CD4-positive, alpha-beta memory T cell (primary cell): Measurements from ENCODE around the gene HOXA5. TPM values are rescaled to one million over a fixed set of nuclear protein-coding genes. Genes with fewer than 3 reads are reported as not detected.
A peak's percentile ranks its signal among the peaks of the same experiment; 100 is the strongest.

Source experiments
- CTCF ChIA-PET: fragments of 350-600 bp; sonication (Branson Sonifier 250); formaldehyde crosslinking; loops from one replicate; lab custom pipeline; 2021; ENCODE audit warnings: inconsistent platforms; ENCODE audit not compliant: partially characterized antibody; lab: Charles Lee
- POLR2A ChIA-PET: fragments of 350-600 bp; sonication (Branson Sonifier 250); formaldehyde crosslinking; loops from one replicate; lab custom pipeline; 2021; ENCODE audit not compliant: partially characterized antibody; lab: Charles Lee
- DNase-seq, 5 donors: peaks; one replicate each; pipeline versions ENCODE4 v3.0.0 to v3.0.0-alpha.2; 2020 to 2022; ENCODE audit warnings: mixed read lengths in 1 of 5
- H3K27ac ChIP-seq: one replicate; pipeline ENCODE4 v1.7.0; 2013; ENCODE audit warnings: low read depth, low read length
- H3K27me3 ChIP-seq: 2 replicates; pipeline ENCODE4 v1.7.0; 2013; ENCODE audit warnings: mild to moderate bottlenecking, low read length, moderate library complexity; ENCODE audit not compliant: insufficient read depth
- H3K36me3 ChIP-seq: 2 replicates; pipeline ENCODE4 v1.7.0; 2013; ENCODE audit warnings: mild to moderate bottlenecking, low read length, moderate library complexity; ENCODE audit not compliant: insufficient read depth
- H3K4me1 ChIP-seq: 2 replicates; pipeline ENCODE4 v1.7.0; 2013; ENCODE audit warnings: mild to moderate bottlenecking, low read length, moderate library complexity; ENCODE audit not compliant: insufficient read depth
- H3K4me3 ChIP-seq, 2 donors: one replicate each; pipeline ENCODE4 v1.7.0; 2013; ENCODE audit warnings: low read length in 2 of 2, mild to moderate bottlenecking in 1 of 2
- H3K9me3 ChIP-seq, 2 donors: one replicate each; pipeline ENCODE4 v1.7.0; 2013; ENCODE audit warnings: low read length in 2 of 2, control low read depth in 1 of 2; ENCODE audit not compliant: control insufficient read depth in 1 of 2
- H3K27ac Mint-ChIP-seq, 7 donors: one replicate each; pipeline ENCODE4 v1.8.0; 2020 to 2021; ENCODE audit warnings: mixed read lengths in 7 of 7, mild to moderate bottlenecking in 6 of 7, inconsistent platforms in 3 of 7, moderate library complexity in 3 of 7
- H3K27me3 Mint-ChIP-seq, 2 donors: one replicate each; pipeline ENCODE4 v1.8.0; 2020 to 2021; ENCODE audit warnings: mixed read lengths in 2 of 2
- H3K36me3 Mint-ChIP-seq, 2 donors: one replicate each; pipeline ENCODE4 v1.8.0; 2020 to 2021; ENCODE audit warnings: mixed read lengths in 2 of 2, inconsistent platforms in 1 of 2, mild to moderate bottlenecking in 1 of 2
- H3K4me1 Mint-ChIP-seq, 4 donors: one replicate each; pipeline ENCODE4 v1.8.0; 2020 to 2021; ENCODE audit warnings: mixed read lengths in 4 of 4, mild to moderate bottlenecking in 1 of 4
- H3K4me3 Mint-ChIP-seq, 8 donors: one replicate each; pipeline ENCODE4 v1.8.0; 2020 to 2021; ENCODE audit warnings: mixed read lengths in 8 of 8, mild to moderate bottlenecking in 7 of 8, moderate library complexity in 6 of 8, inconsistent platforms in 3 of 8
- H3K9me3 Mint-ChIP-seq, 8 donors: one replicate each; pipeline ENCODE4 v1.8.0; 2020 to 2021; ENCODE audit warnings: mixed read lengths in 8 of 8, mild to moderate bottlenecking in 5 of 8, inconsistent platforms in 3 of 8, moderate library complexity in 1 of 8
- intact Hi-C: fragments of 100-400 bp; cut with micrococcal nuclease; formaldehyde crosslinking; loops from one replicate; pipeline ENCODE4 v1.15.1; 2023
- polyA plus RNA-seq, 2 donors: library from polyadenylated mRNA; unstranded; fragments of 300-500 nt; fragmentation: Illumina TruSeq; gene quantifications; one replicate each; pipeline ENCODE4 v1.2.3, GENCODE V29; 2021
- total RNA-seq, 2 experiments: library from RNA; stranded (reverse); gene quantifications; one replicate each; pipeline ENCODE4 v1.2.3, GENCODE V29; 2021

HOXA5 gene
- total and polyA plus RNA-seq, 4 experiments from 2014 or later: not detected

- no peak for DNase-seq
- Mint-ChIP-seq H3K9me3 (peaks cover 0 to 43% (median 0%) of the 10 kb centered on the region in 8 donors), H3K4me3 (peak within 1 kb of the TSS in 7 of 8 donors; percentile 38 to 88 (median 74)), H3K36me3 (peaks cover 0 to 3% of the 10 kb centered on the region in 2 donors), H3K27ac (peak within 1 kb of the TSS in 5 of 7 donors; percentile 70 to 93 (median 88)), H3K27me3 (peaks cover 73 to 78% of the 10 kb centered on the region in 2 donors), H3K4me1 (peaks cover 28 to 80% (median 45%) of the 10 kb centered on the region in 4 donors)
- Histone ChIP-seq H3K4me1 (peaks cover 53% of the 10 kb centered on the region), H3K27me3 (peaks cover 86% of the 10 kb centered on the region), H3K36me3 (no peaks in the 10 kb centered on the region), H3K27ac (no peak within 1 kb of the TSS), H3K9me3 (no peaks in the 10 kb centered on the region), H3K4me3 (no peak within 1 kb of the TSS)
- CTCF ChIA-PET: interaction anchor here (0.9 to 1.5 kb wide), 5 partner anchors 12 to 788 kb away, joined by 3 to 6 read pairs (median 4); partner anchors contain the start of gene HOXA10
- POLR2A ChIA-PET: interaction anchor here (0.6 to 1.1 kb wide), 3 partner anchors 16 to 376 kb away, joined by 3 read pairs; no protein-coding TSS in a partner anchor
- intact Hi-C loops: no loop called here
These were observed 13.0 kb upstream of the HOXA5 start, which contains the start of gene HOXA7 for GRCh38 chr7:27156508-27156898. HOXA7 (minus strand) TSS chr7:27156675; CDS start chr7:27156545, 130 bp downstream.

DNA sequence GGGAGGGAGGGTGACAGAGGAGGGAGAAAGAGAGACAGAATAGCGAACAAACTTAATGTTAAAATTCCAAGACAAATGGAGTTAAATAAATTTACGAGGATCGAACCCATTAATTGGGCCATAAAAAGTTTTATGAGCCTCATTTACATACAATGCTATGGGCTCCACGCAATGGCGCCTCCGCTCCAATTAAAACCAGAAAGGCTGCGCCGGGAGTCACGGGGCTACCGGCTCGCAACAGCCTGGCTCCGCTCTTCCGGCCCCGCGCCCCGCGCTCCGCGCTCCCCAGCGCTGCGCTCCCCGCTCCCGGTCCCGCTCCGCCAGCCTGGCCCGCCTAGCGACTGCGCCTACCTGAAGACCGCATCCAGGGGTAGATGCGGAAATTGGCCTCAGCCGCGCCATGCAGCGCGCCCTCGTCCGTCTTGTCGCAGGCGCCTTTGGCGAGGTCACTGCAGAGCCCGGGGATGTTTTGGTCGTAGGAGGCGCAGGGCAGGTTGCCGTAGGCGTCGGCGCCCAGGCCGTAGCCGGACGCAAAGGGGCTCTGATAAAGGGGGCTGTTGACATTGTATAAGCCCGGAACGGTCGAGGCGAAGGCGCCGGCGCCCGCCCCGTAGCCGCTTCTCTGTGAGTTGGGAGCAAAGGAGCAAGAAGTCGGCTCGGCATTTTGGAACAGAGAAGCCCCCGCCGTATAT lies 12.5 kb upstream of the HOXA5 start:
- peaks cover 0 to 43% (median 0%) of the 10 kb centered on the region in 8 donors for H3K9me3 Mint-ChIP-seq
- Histone ChIP-seq H3K27me3 (peaks cover 91% of the 10 kb centered on the region), H3K4me1 (peaks cover 54% of the 10 kb centered on the region), H3K9me3 (no peaks in the 10 kb centered on the region), H3K4me3 (no peak overlapping the region), H3K36me3 (no peaks in the 10 kb centered on the region), H3K27ac (no peak overlapping the region)
- H3K4me1 Mint-ChIP-seq: peaks cover 30 to 83% (median 49%) of the 10 kb centered on the region in 4 donors
- ChIA-PET POLR2A (interaction anchor here (0.6 to 1.1 kb wide), 2 partner anchors 17 to 376 kb away, joined by 3 read pairs; no protein-coding TSS in a partner anchor), CTCF (interaction anchor here (1.1 to 1.5 kb wide), 4 partner anchors 40 to 787 kb away, joined by 3 to 5 read pairs (median 4); no protein-coding TSS in a partner anchor)
- H3K27ac Mint-ChIP-seq: peak overlapping the region in 5 of 7 donors; percentile 36 to 93 (median 88)
- DNase-seq: peak in 2 of 5 donors; percentile 42 to 45
- intact Hi-C loops: no loop called here
- peak overlapping the region in 7 of 8 donors; percentile 38 to 88 (median 74) for H3K4me3 Mint-ChIP-seq
- H3K27me3 Mint-ChIP-seq: peaks cover 75 to 80% of the 10 kb centered on the region in 2 donors
- peaks cover 0 to 3% of the 10 kb centered on the region in 2 donors for H3K36me3 Mint-ChIP-seq

DNA sequence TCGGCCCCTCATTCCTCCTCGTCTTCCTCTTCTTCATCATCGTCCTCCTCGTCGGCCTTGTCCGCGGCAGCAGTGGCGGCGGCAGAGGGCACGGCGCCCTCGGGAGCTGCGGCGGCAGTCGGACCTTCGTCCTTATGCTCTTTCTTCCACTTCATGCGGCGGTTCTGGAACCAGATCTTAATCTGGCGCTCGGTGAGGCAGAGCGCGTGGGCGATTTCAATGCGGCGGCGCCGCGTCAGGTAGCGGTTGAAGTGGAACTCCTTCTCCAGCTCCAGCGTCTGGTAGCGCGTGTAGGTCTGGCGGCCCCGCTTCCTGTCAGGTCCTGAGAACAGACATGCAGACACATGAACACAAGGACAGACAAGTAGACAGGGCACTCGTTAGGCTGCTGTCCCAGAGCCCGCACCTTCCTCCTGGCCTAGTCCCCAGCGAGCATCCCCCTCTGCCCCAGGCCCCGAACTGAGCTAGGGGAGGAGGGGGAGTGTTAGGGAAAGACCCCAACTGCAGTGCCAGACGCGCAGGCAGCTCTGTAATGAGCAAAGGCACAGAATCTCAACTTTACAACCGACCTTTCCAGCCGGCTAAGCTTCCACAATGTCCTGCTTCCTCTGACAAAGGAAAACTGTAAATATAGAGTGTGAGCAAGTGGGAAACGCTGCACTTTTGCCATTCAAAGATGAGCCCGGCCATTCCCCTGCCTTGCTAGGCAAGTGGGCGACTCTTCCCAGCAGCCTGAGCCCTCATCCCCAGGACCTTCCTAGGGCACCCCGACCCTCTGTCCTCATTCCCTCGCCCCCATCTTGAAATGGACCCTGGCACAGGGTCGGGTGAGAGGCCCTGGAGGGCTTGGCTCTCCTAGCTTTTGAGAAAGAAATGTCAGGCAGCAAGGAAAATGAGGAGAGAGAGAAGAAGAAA lies 11.7 kb upstream of the HOXA5 start:
- intact Hi-C loops: loop anchor here (5.0 kb wide), 1 partner anchor 1903 kb away; no protein-coding TSS in a partner anchor
- peaks cover 0 to 3% of the 10 kb centered on the region in 2 donors for H3K36me3 Mint-ChIP-seq
- no peak overlapping the region for H3K4me3 ChIP-seq
- H3K27me3 ChIP-seq: peaks cover 95% of the 10 kb centered on the region
- ChIA-PET CTCF (interaction anchor here (0.9 to 1.3 kb wide), 4 partner anchors 41 to 786 kb away, joined by 3 read pairs; no protein-coding TSS in a partner anchor), POLR2A (interaction anchor here (0.8 to 1.0 kb wide), 2 partner anchors 11 to 24 kb away, joined by 3 to 4 read pairs; partner anchors contain the start of gene HOXA4)
- peak overlapping the region in 4 of 7 donors; percentile 70 to 91 (median 82) for H3K27ac Mint-ChIP-seq
- H3K27me3 Mint-ChIP-seq: peaks cover 78 to 82% of the 10 kb centered on the region in 2 donors
- DNase-seq: no peak
- peaks cover 32 to 86% (median 53%) of the 10 kb centered on the region in 4 donors for H3K4me1 Mint-ChIP-seq
- no peaks in the 10 kb centered on the region for H3K36me3 ChIP-seq
- peak overlapping the region; percentile 39 to 88 (median 74) for H3K4me3 Mint-ChIP-seq
- H3K9me3 Mint-ChIP-seq: peaks cover 0 to 43% (median 0%) of the 10 kb centered on the region in 8 donors
- H3K27ac ChIP-seq: no peak overlapping the region
- no peaks in the 10 kb centered on the region for H3K9me3 ChIP-seq
- peaks cover 54% of the 10 kb centered on the region for H3K4me1 ChIP-seq

DNA sequence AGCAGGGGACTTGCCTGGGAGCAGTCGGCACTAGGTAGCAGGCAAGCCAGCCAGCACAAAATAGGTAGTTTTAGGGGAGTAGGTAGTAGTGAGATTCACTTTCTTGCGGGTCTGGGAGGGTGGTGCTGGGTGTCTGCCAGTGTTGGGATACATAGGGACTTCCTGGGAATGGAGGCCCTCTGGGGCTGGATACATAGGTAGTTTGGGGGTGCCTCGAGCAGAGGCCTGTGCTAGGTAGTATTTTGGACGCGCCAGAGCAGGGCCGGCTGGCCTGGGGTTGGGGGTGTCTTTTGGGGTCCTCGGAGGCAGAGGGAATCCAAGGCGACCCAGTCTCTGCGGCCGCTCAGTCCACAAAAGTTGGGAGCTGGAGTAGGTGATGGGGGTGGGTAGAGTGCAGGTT lies 10.9 kb upstream of the HOXA5 start:
- Mint-ChIP-seq H3K9me3 (peaks cover 0 to 40% (median 0%) of the 10 kb centered on the region in 8 donors), H3K4me3 (peak overlapping the region in 5 of 8 donors; percentile 49 to 79 (median 69)), H3K36me3 (peaks cover 0 to 3% of the 10 kb centered on the region in 2 donors), H3K4me1 (peaks cover 32 to 79% (median 49%) of the 10 kb centered on the region in 4 donors), H3K27me3 (peaks cover 77 to 80% of the 10 kb centered on the region in 2 donors), H3K27ac (peak overlapping the region in 1 of 7 donors; percentile 88)
- ChIA-PET POLR2A (interaction anchor here (0.8 to 1.0 kb wide), 2 partner anchors 12 to 23 kb away, joined by 3 to 4 read pairs; partner anchors contain the start of gene HOXA4), CTCF (interaction anchor here (0.9 to 1.3 kb wide), 5 partner anchors 8 to 785 kb away, joined by 3 to 4 read pairs (median 3); no protein-coding TSS in a partner anchor)
- peaks cover 94% of the 10 kb centered on the region for H3K27me3 ChIP-seq
- H3K9me3 ChIP-seq: no peaks in the 10 kb centered on the region
- intact Hi-C loops: loop anchor here (5.0 kb wide), 1 partner anchor 1902 kb away; no protein-coding TSS in a partner anchor
- peaks cover 51% of the 10 kb centered on the region for H3K4me1 ChIP-seq
- H3K36me3 ChIP-seq: no peaks in the 10 kb centered on the region
- H3K4me3 ChIP-seq: no peak overlapping the region
- H3K27ac ChIP-seq: no peak overlapping the region
- no peak for DNase-seq

DNA sequence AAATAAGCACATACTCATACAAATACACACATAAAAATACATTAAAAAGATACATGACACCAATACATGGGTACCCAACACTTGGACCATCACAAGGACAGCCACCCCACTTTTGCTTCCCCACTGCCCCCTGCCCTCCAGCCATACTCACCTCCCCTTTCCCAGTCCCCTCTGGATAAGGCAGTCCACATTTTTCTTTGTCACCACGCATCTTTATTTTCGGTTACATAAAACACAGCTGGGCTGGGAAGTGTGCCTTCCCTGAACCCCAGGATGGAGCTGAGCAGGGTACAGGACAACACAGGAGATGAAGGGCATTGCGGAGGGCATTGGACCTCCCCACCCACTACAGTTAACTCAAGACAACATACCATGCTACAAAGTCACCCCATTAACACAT lies 10.0 kb upstream of the HOXA5 start:
- intact Hi-C loops: loop anchor here (5.0 kb wide), 1 partner anchor 1901 kb away; no protein-coding TSS in a partner anchor
- peaks cover 51% of the 10 kb centered on the region for H3K4me1 ChIP-seq
- H3K27ac Mint-ChIP-seq: peak overlapping the region in 2 of 7 donors; percentile 42 to 88
- peaks cover 78 to 79% of the 10 kb centered on the region in 2 donors for H3K27me3 Mint-ChIP-seq
- ChIA-PET POLR2A (no interaction called here), CTCF (interaction anchor here (1.0 to 1.2 kb wide), 2 partner anchors 9 to 24 kb away, joined by 3 to 4 read pairs; no protein-coding TSS in a partner anchor)
- peaks cover 0 to 3% of the 10 kb centered on the region in 2 donors for H3K36me3 Mint-ChIP-seq
- no peak overlapping the region for H3K27ac ChIP-seq
- H3K27me3 ChIP-seq: peaks cover 93% of the 10 kb centered on the region
- no peak for DNase-seq
- no peaks in the 10 kb centered on the region for H3K9me3 ChIP-seq
- no peaks in the 10 kb centered on the region for H3K36me3 ChIP-seq
- no peak overlapping the region for H3K4me3 ChIP-seq
- H3K9me3 Mint-ChIP-seq: peaks cover 0 to 34% (median 0%) of the 10 kb centered on the region in 8 donors
- H3K4me1 Mint-ChIP-seq: peaks cover 30 to 74% (median 46%) of the 10 kb centered on the region in 4 donors
- peak overlapping the region in 3 of 8 donors; percentile 0 to 48 (median 17) for H3K4me3 Mint-ChIP-seq

DNA sequence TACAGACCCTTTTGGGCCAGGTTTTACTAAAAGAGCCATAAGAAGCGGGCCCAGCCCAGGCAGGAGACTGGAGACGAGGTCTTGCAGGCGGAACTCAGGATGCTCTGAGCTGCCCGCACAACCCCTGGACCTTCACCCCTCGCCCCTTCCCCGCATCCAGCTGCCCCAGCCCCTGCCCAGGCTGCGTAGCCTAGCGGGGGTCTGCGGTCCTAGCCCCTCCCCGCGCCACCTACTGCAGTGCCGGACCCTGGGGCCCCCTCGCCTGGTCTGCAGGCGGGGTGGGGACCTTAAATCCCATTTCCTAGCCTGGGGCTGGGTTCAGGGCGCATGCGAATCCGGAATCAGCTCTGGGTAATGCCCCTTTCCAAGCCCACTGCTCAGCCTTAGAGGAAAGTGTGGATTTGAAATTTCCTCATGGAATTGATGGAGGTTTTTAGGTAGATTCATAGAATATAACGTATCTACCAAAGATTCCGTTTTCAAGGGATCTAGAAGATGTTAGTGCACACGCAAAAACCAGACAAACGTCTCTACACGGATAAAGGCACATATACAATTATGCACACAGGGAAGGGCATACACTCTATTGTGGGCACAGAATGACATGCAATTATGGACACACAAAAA lies 9.4 kb upstream of the HOXA5 start:
- Mint-ChIP-seq H3K27me3 (peaks cover 79 to 80% of the 10 kb centered on the region in 2 donors), H3K36me3 (peaks cover 0 to 3% of the 10 kb centered on the region in 2 donors), H3K9me3 (peaks cover 0 to 34% (median 0%) of the 10 kb centered on the region in 8 donors), H3K4me3 (peak overlapping the region in 2 of 8 donors; percentile 17 to 25), H3K27ac (peak overlapping the region in 1 of 7 donors; percentile 88), H3K4me1 (peaks cover 30 to 74% (median 47%) of the 10 kb centered on the region in 4 donors)
- Histone ChIP-seq H3K27me3 (peaks cover 93% of the 10 kb centered on the region), H3K4me1 (peaks cover 51% of the 10 kb centered on the region), H3K27ac (no peak overlapping the region), H3K9me3 (no peaks in the 10 kb centered on the region), H3K36me3 (no peaks in the 10 kb centered on the region), H3K4me3 (no peak overlapping the region)
- no peak for DNase-seq
- intact Hi-C loops: loop anchor here (5.0 kb wide), 1 partner anchor 1901 kb away; no protein-coding TSS in a partner anchor
- ChIA-PET CTCF (interaction anchor here (0.7 to 5.0 kb wide), 2 partner anchors 9 to 26 kb away, joined by 3 to 66 read pairs; no protein-coding TSS in a partner anchor), POLR2A (no interaction called here)
